ENCODE measurements around the gene TACR3. TPM values are rescaled to one million over a fixed set of nuclear protein-coding genes. Genes with fewer than 3 reads are reported as not detected.

The TACR3 gene
- polyA plus RNA-seq, 3 donors = not detected

DNA sequence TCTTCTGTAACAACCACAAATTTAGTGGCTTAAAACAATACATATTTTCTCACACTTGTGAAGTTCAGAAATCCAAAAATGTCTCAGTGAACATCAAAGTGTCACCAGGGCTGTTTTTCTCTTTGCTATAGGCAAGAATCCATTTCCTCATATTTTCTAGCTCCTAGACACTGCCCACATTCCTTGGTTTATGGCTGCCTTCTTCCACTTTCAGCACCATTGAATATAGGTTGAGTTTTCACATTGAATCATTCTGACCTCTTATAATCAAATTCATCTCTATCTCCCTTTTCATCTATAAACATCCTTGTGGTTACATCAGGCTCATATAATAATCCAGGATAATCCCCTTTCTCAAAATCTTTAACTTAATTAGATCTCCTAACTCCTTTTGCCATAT is 37.0 kb upstream of the TACR3 start:
- Mint-ChIP-seq H3K27me3 (ENCODE audit: low read depth in 3 of 3) (no peaks in the 10 kb centered on the region), H3K4me3 (no peak overlapping the region), H3K4me1 (no peaks in the 10 kb centered on the region), H3K36me3 (no peaks in the 10 kb centered on the region), H3K27ac (no peak overlapping the region), H3K9me3 (peaks cover 0 to 7% (median 0%) of the 10 kb centered on the region in 7 donors)
- Histone ChIP-seq H4K20me1 (ENCODE audit: insufficient read depth, low read length) (no peaks in the 10 kb centered on the region), H2AFZ (ENCODE audit: insufficient read depth, low read depth, low read length, poor library complexity, severe bottlenecking) (no peak overlapping the region), H3K4me1 (ENCODE audit: control insufficient read depth in 1 of 2, insufficient read depth in 2 of 2, low read length in 2 of 2) (no peaks in the 10 kb centered on the region), H3K79me2 (ENCODE audit: insufficient read depth, low read length) (no peaks in the 10 kb centered on the region), H3K27ac (ENCODE audit: low read depth in 1 of 2, low read length in 2 of 2) (no peak overlapping the region), H3K9ac (ENCODE audit: insufficient read depth, low read length, poor library complexity, severe bottlenecking) (no peak overlapping the region), H3K4me3 (replicated peaks in 1 of 3; ENCODE audit: low read depth in 2 of 3, low read length in 3 of 3) (no peak overlapping the region), H3K36me3 (replicated peaks in 1 of 2; ENCODE audit: control insufficient read depth in 1 of 2, insufficient read depth in 2 of 2, low read length in 2 of 2) (no peaks in the 10 kb centered on the region), H3K27me3 (ENCODE audit: control insufficient read depth in 2 of 2, insufficient read depth in 2 of 2, low read length in 2 of 2) (no peaks in the 10 kb centered on the region), H3K9me3 (replicated peaks in 1 of 2; ENCODE audit: control insufficient read depth in 1 of 2, insufficient read depth in 1 of 2, low read length in 2 of 2) (peaks cover 12 to 26% of the 10 kb centered on the region in 2 donors), H3K4me2 (replicated peaks; ENCODE audit: extremely low read depth, low read length, poor library complexity, severe bottlenecking) (no peak overlapping the region)
- intact Hi-C loops (cut with micrococcal nuclease) = no loop called here
- DNase-seq = no peak
- no peak for TF ChIP-seq CTCF (IDR thresholded peaks at IDR 0.05)

DNA sequence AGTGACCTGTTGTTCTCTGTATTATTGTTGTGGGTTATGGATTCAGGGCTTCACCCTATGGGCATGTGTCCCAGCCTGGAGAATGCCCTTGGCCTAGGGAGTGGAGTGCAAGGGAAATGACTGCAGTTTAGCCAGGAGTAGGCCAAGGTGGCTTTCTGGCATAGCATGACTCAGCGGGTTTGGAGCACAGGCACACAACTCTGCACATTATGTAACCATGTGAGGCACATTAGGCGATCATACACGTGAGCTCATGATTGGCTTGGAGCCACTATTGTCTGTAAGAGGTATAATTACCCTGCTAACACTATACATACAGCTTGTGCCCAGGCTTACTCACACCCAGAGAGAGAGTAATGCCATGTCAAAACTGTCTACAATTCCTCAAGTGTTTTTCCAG is 35.1 kb upstream of the TACR3 start:
- Histone ChIP-seq H3K4me2 (replicated peaks; ENCODE audit: extremely low read depth, low read length, poor library complexity, severe bottlenecking) (no peak overlapping the region), H3K4me1 (ENCODE audit: control insufficient read depth in 1 of 2, insufficient read depth in 2 of 2, low read length in 2 of 2) (no peaks in the 10 kb centered on the region), H3K9me3 (replicated peaks in 1 of 2; ENCODE audit: control insufficient read depth in 1 of 2, insufficient read depth in 1 of 2, low read length in 2 of 2) (peaks cover 12 to 28% of the 10 kb centered on the region in 2 donors), H3K9ac (ENCODE audit: insufficient read depth, low read length, poor library complexity, severe bottlenecking) (no peak overlapping the region), H3K36me3 (replicated peaks in 1 of 2; ENCODE audit: control insufficient read depth in 1 of 2, insufficient read depth in 2 of 2, low read length in 2 of 2) (no peaks in the 10 kb centered on the region), H3K79me2 (ENCODE audit: insufficient read depth, low read length) (no peaks in the 10 kb centered on the region), H3K27me3 (ENCODE audit: control insufficient read depth in 2 of 2, insufficient read depth in 2 of 2, low read length in 2 of 2) (no peaks in the 10 kb centered on the region), H2AFZ (ENCODE audit: insufficient read depth, low read depth, low read length, poor library complexity, severe bottlenecking) (no peak overlapping the region), H3K4me3 (replicated peaks in 1 of 3; ENCODE audit: low read depth in 2 of 3, low read length in 3 of 3) (no peak overlapping the region), H4K20me1 (ENCODE audit: insufficient read depth, low read length) (no peaks in the 10 kb centered on the region), H3K27ac (ENCODE audit: low read depth in 1 of 2, low read length in 2 of 2) (no peak overlapping the region)
- no peak overlapping the region for H3K27ac Mint-ChIP-seq
- no CpG with 5 or more reads among the region's 3 CpGs for WGBS (ENCODE audit: insufficient coverage)
- no peak overlapping the region for H3K4me3 Mint-ChIP-seq
- peaks cover 0 to 9% (median 2%) of the 10 kb centered on the region in 7 donors for H3K9me3 Mint-ChIP-seq
- intact Hi-C loops (cut with micrococcal nuclease) = no loop called here
- H3K4me1 Mint-ChIP-seq = no peaks in the 10 kb centered on the region
- H3K27me3 Mint-ChIP-seq (ENCODE audit: low read depth in 3 of 3) = no peaks in the 10 kb centered on the region
- DNase-seq = no peak
- H3K36me3 Mint-ChIP-seq = no peaks in the 10 kb centered on the region
- TF ChIP-seq CTCF (IDR thresholded peaks at IDR 0.05) = no peak

Measured in CD14-positive monocyte (primary cell).